SK-N-SH treated with all-trans-retinoic acid at 6 μM for 48 hours (cell line): ENCODE measurements around the gene EXOSC5.
A peak's percentile ranks its signal among the peaks of the same experiment; 100 is the strongest.

Experiments
- ATAC-seq: fragments of 200-7000 bp; cut with Tn5 transposase; 3 replicates; pipeline ENCODE4 v1.9.1; 2020; ENCODE audit warnings: mild to moderate bottlenecking, moderate library complexity
- ARNTL ChIP-seq: fragments of 450-650 bp; formaldehyde crosslinking; IDR thresholded peaks from 2 replicates; pipeline ENCODE4 v1.5.0; 2020; ENCODE audit warnings: low read depth, mild to moderate bottlenecking, moderate library complexity, borderline replicate concordance
- BACH2 ChIP-seq: fragments of 250-450 bp; sonication (Bioruptor Pico); IDR thresholded peaks from 2 replicates; pipeline ENCODE4 v1.9.0; 2021; ENCODE audit warnings: mild to moderate bottlenecking, borderline replicate concordance
- CSDC2 ChIP-seq: fragments of 250-450 bp; sonication (Bioruptor Pico); IDR thresholded peaks from 2 replicates; pipeline ENCODE4 v1.5.0; 2020; ENCODE audit warnings: mild to moderate bottlenecking, moderate library complexity
- CSRNP3 ChIP-seq: fragments of 250-450 bp; sonication (Bioruptor Pico); IDR thresholded peaks from 2 replicates; pipeline ENCODE4 v1.5.1; 2021; ENCODE audit warnings: mild to moderate bottlenecking, moderate library complexity
- GLIS3 ChIP-seq: fragments of 250-450 bp; sonication (Bioruptor Pico); IDR thresholded peaks from 2 replicates; pipeline ENCODE4 v1.5.0; 2020; ENCODE audit warnings: mild to moderate bottlenecking, moderate library complexity
- PATZ1 ChIP-seq: fragments of 250-450 bp; sonication (Bioruptor Pico); IDR thresholded peaks from 2 replicates; pipeline ENCODE4 v1.8.0; 2020; ENCODE audit warnings: mild to moderate bottlenecking, moderate library complexity, borderline replicate concordance
- PPARA ChIP-seq: fragments of 250-450 bp; sonication (Bioruptor Pico); IDR thresholded peaks from 2 replicates; pipeline ENCODE4 v1.5.0; 2020; ENCODE audit warnings: mild to moderate bottlenecking, borderline replicate concordance
- RARB ChIP-seq: fragments of 250-450 bp; sonication (Bioruptor Pico); IDR thresholded peaks from 2 replicates; pipeline ENCODE4 v1.8.0; 2021; ENCODE audit warnings: mild to moderate bottlenecking, moderate library complexity
- SNAI2 ChIP-seq: fragments of 250-450 bp; sonication (Bioruptor Pico); IDR thresholded peaks from 2 replicates; pipeline ENCODE4 v1.5.0; 2020; ENCODE audit warnings: mild to moderate bottlenecking, moderate library complexity
- TCF4 ChIP-seq: fragments of 250-450 bp; sonication (Bioruptor Pico); IDR thresholded peaks from 2 replicates; pipeline ENCODE4 v1.8.0; 2021; ENCODE audit warnings: mild to moderate bottlenecking, moderate library complexity, borderline replicate concordance
- TOX ChIP-seq: fragments of 250-450 bp; sonication (Bioruptor Pico); IDR thresholded peaks from 2 replicates; pipeline ENCODE4 v1.8.0; 2021; ENCODE audit warnings: mild to moderate bottlenecking, moderate library complexity, borderline replicate concordance
- TSHZ2 ChIP-seq: fragments of 250-450 bp; sonication (Bioruptor Pico); IDR thresholded peaks from 2 replicates; pipeline ENCODE4 v1.5.0; 2020; ENCODE audit warnings: mild to moderate bottlenecking, moderate library complexity
- ZC3H10 ChIP-seq: fragments of 250-450 bp; sonication (Bioruptor Pico); IDR thresholded peaks from 2 replicates; pipeline ENCODE4 v1.5.1; 2021; ENCODE audit warnings: mild to moderate bottlenecking, moderate library complexity
- ZFP30 ChIP-seq: fragments of 450-650 bp; formaldehyde crosslinking; IDR thresholded peaks from 2 replicates; pipeline ENCODE4 v1.5.0; 2022; ENCODE audit warnings: mild to moderate bottlenecking, moderate library complexity
- ZNF565 ChIP-seq: fragments of 450-650 bp; formaldehyde crosslinking; conservative IDR thresholded peaks from 2 replicates; pipeline ENCODE4 v1.5.0; 2020; ENCODE audit warnings: low read depth, mild to moderate bottlenecking, moderate library complexity
- ZNF8 ChIP-seq: fragments of 450-650 bp; formaldehyde crosslinking; IDR thresholded peaks from 2 replicates; pipeline ENCODE4 v1.5.0; 2020; ENCODE audit warnings: mild to moderate bottlenecking, moderate library complexity

EXOSC5 gene

GRCh38 chr19:41397086-41398049 is at the start of gene EXOSC5, which contains the start of gene BCKDHA:
EXOSC5 (minus strand) TSS chr19:41397359; CDS start chr19:41397328, 31 bp downstream.
BCKDHA (plus strand) TSS chr19:41397818; CDS start chr19:41397828, 10 bp downstream.
- peak; percentile 94 for ATAC-seq
- TF ChIP-seq ZFP30 (CRISPR knock-in tag), result no peak
- no peak for TF ChIP-seq TOX (CRISPR knock-in tag)
- TF ChIP-seq ZNF8 (CRISPR knock-in tag), result no peak
- TF ChIP-seq CSDC2 (CRISPR knock-in tag), result no peak
- no peak for TF ChIP-seq TSHZ2
- TF ChIP-seq GLIS3, result no peak
- no peak for TF ChIP-seq SNAI2 (CRISPR knock-in tag)
- no peak for TF ChIP-seq CSRNP3 (CRISPR knock-in tag)
- no peak for TF ChIP-seq ZC3H10 (CRISPR knock-in tag)
- TF ChIP-seq RARB, result no peak

- TF ChIP-seq PPARA (CRISPR knock-in tag) (no peak), TSHZ2 (no peak), PATZ1 (CRISPR knock-in tag) (no peak), ZC3H10 (CRISPR knock-in tag) (no peak), ARNTL (CRISPR knock-in tag) (no peak), ZFP30 (CRISPR knock-in tag) (no peak), TCF4 (CRISPR knock-in tag) (no peak), CSDC2 (CRISPR knock-in tag) (no peak)
- ATAC-seq, result no peak
Measured at GRCh38 chr19:41445575-41445974, 48.4 kb upstream of the EXOSC5 start.

GRCh38 chr19:41443813-41444455 is 46.8 kb upstream of the EXOSC5 start:
- ATAC-seq, result no peak
- TF ChIP-seq BACH2 (CRISPR knock-in tag), result no peak
- TF ChIP-seq ZNF565 (CRISPR knock-in tag), result no peak
- no peak for TF ChIP-seq SNAI2 (CRISPR knock-in tag)
